Stimulated activated CD4-positive, alpha-beta T cell treated with anti-CD3 and anti-CD28 coated beads, TNF-alpha, amount 100 ng/mL, for 24 hours (primary cell): ENCODE data around the gene TLX2.
"Not testable (repeated sequence)": the region's sequence is repeated elsewhere in the genome, so short reads cannot be mapped to it uniquely, and the experiment has no call there.

Experiments
- DNase-seq, 3 experiments: peaks; one replicate each; pipeline ENCODE4 v3.0.0-alpha.2; 2020; ENCODE audit warnings: low read depth in 3 of 3

TLX2 gene

GRCh38 chr2:74554820-74555531, 40.7 kb downstream of the TLX2 start:
- DNase-seq: peak; percentile 19 to 45 (median 26)

GRCh38 chr2:74555610-74556103, 41.4 kb downstream of the TLX2 start:
- DNase-seq: no peak

- DNase-seq: no peak
These were observed 41.9 kb downstream of the TLX2 start for GRCh38 chr2:74556159-74556558.

- no peak for DNase-seq
These were observed 42.7 kb downstream of the TLX2 start for GRCh38 chr2:74556831-74557370.

- DNase-seq: no peak
These were observed 44.3 kb downstream of the TLX2 start for GRCh38 chr2:74558284-74559230.

GRCh38 chr2:74559912-74560311, 45.7 kb downstream of the TLX2 start:
- no peak for DNase-seq

GRCh38 chr2:74560591-74560990, 46.3 kb downstream of the TLX2 start:
- no peak for DNase-seq

- not testable (repeated sequence) for DNase-seq
These were observed 46.8 kb downstream of the TLX2 start for GRCh38 chr2:74561022-74561421.

- no peak for DNase-seq
These were observed 48.0 kb downstream of the TLX2 start for GRCh38 chr2:74562126-74562775.

GRCh38 chr2:74564222-74564621, 50.0 kb downstream of the TLX2 start:
- no peak for DNase-seq

- no peak for DNase-seq
These were observed 52.0 kb downstream of the TLX2 start for GRCh38 chr2:74566076-74566753.

GRCh38 chr2:74566754-74567085, 52.5 kb downstream of the TLX2 start:
- no peak for DNase-seq
